Stimulated activated CD4-positive, alpha-beta T cell treated with anti-CD3 and anti-CD28 coated beads, Interleukin-4, amount 100 ng/mL, for 48 hours (primary cell): ENCODE measurements around the gene IGDCC3.

Source experiments
- DNase-seq, 2 donors: peaks; one replicate each; pipeline ENCODE4 v3.0.0-alpha.2; 2020; ENCODE audit warnings: low read depth in 2 of 2

IGDCC3 gene

DNA sequence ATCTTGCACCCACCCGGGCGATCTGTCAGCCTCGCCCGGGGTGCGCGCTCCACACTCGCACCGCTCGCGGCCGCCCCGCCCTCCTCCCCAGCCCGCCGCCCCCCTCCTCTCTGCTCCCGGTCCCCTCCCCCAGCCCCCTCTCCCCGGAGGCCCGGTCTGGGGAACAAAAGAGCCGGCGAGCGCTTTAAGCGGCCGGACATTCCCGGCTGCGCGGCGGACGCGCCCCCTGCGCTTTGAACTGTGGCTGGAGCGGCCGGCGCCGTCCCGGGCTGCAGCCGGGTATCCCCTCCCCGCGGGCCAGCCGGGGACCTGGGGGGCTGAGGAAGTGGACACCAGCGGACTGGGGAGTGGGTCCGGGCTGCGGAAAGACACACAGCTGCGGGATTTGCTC is at the start of gene IGDCC3:
TSS of gene IGDCC3 (minus strand) at position 27 of the 391 bp plus-strand sequence. CDS start 214 bp downstream, outside the sequence.
- no peak for DNase-seq

DNA sequence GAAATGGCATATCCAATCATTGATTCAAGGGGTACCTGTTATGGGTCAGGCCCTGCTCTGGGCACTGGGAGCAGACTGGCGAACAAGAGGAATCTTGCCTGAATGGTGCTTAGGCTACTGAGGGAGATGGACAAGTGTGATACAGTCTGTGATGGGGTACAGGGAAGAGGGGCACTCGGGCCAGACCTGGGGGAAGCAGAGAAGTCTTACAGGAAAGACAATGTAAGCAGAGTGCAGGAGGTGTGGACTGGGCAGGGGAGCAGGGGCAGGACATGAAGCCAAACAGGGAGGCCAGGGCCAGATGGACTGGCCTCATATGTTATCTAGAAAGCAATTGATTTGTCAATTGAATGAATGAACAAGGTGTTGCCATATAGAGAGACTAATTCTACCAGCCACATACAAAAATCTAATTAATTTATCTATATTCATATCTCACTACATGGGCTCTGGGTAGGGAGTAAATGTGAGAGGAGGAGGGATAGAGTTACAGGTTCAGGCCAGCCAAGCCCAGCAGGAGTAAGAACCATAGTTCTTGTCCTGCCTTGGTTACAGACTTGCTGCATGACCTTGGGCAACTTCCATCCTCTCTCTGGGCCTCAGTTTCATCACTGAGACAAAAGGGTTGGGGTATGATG is 48.5 kb upstream of the IGDCC3 start:
- no peak for DNase-seq

DNA sequence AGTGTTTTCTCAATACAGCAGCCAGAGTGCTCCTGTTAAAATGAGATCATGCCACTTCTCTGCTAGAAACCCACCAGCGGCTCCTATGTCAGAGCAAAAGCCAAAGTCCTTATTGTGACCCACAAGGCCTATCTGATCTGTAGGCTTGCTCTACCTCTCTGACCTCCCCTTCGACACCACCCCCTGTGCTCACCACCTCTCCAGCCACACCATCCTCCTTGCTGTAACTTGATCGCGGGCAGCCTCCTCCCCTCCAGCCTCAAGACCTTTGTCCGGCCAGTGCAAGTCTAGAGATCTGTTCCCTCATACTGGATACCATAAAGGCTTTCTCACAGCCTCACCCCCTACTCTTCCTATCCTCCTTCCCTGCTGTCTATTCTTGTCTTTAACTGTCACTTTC is 46.9 kb upstream of the IGDCC3 start:
- no peak for DNase-seq

DNA sequence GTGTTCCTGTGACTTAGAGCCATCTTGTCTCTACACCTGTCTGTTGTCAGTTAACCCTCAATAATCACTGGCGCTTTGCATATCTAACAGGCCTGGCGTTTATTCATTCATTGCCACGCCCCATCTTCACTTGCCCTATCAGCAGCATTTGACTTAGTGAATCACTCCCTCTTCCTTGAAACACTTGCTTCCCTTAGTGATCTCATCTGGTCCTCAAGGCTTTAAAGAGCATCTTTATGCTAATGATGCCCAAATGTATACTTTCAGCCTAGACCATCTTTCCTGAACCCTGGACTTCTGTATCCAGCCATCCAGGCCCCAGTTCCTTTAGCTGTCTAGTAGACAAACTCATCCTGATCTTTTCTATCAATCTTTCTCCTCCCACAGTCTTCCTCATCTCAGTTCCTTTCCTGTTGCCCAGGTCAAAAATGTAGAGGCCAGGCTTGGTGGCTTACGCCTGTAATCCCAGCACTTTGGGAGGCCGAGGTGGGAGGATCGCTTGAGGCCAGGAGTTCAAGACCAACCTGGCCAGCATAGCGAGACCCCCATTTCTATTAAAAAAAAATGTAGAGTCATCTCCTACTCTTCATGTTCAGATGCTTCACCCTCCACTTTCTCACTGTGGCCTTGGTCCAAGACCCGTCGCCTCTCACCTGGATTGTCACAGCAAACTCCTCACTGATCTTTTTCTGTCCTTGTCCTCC is 46.3 kb upstream of the IGDCC3 start:
- no peak for DNase-seq

DNA sequence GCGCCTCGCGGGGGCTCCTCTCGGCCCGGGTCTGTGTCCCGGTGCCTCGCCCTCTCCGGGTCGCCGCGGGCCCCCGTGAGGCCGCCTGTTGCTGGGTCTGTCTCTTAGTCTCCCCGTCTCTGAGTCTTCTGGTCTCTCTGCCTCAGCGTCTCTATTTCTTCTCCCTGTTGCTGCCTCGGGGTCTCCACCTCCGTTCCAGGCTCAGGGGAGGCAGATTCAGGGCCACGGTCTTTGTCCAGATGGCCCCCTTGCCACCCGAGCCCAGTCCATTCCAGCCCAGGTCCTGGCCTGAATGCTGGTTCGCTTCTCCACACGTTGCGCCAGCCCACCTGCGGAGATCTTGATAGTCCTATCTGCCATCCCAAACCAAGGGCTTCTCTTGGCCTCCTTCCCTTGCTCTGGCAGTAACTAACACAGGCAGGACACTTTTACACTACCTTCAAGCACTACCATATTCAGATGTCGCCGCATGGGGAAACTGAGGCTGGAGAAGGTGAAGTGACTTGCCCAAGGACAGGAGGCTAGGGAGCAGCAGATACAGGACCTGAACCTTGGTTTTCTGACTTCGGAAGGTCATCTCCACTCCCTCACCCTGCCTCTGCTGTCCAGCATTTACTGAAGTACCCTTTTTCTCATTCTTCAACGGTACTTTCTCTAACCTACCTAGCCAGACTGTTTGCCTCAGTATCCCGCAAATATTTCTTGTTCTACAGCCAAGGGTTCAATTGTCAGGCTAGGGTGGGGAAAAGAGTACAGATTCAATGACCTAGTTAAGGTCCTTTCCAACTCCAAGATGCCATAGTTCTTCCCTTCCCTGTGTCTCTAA is 45.6 kb upstream of the IGDCC3 start:
- no peak for DNase-seq

DNA sequence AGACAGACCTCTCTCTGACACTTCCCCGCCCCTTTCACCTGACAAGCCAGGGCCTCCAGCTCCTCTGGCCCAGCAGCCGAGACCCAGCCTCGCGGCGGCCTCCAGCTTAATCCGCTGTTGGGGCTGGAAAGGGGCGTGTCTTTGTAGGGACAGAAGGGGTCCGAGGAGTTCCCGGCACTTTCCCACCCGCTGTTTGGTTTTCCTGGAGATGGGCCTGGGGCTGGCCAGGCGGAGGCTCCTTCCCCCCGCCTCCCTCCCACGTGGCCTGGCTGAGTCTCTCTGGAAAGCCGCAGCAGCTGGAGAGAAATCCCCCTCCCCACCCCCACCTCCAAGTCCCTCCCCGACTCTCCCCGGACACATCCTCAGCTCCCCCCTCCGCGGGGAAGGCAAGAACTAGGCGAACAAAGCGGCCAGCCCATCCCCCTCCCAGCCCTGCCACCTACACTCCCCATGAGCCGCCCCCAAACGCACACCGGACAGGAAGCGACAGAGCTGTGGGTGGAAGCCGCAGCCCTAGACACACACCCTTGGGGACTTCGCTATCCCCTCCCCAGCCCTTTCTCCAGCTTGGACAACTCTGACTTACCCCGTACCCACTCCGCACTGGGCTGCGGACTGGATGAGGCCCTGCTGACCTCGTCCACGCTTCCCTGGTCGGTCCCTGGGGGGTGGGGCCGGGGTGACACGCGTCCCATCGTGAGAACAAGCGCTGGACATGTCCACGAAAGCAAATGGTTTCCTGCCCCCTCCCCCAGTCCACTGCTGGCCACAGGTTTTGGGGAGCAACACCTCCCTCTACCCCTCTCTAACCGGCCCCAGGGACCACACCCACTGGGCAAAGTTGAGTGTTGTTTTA is 43.8 kb upstream of the IGDCC3 start:
- no peak for DNase-seq

DNA sequence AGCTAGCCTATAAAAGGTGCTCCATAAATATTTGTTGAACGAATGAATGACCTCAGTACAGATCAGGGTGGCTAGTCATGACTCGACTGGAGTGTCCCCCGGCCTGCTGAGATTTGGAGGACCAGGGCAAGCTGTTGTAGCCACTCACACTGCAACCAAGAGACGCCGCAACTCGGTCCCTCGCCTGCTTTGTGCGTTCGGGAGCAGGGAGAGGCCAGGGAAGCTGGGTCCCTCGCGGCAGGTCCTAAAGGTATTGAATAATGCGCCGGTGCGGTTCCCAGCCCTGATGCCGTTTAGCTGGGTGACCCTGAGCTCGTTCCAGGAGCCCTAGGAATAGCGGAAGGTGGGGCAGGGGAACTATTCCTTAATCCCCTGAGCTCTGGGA is 43.2 kb upstream of the IGDCC3 start:
- no peak for DNase-seq

DNA sequence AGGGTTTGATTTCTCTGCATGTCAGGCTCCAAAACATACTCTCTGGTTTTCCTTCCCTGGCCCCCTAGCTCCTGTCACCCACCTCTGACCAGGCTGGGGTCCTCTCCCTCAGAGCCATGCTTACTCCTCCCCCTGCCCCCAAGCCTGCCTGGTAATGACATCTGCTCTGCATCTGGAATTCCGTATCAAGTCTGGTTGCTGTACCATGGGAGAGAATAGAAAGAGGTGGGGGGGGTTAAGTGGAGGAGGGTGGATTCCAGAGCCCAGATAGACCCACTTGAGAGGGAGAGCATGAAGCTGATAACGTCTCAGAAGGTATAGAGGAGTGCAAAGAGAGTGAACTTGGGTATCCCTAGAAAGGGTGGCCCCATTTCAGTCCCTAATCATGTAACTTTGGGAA is 40.8 kb upstream of the IGDCC3 start:
- DNase-seq = no peak

DNA sequence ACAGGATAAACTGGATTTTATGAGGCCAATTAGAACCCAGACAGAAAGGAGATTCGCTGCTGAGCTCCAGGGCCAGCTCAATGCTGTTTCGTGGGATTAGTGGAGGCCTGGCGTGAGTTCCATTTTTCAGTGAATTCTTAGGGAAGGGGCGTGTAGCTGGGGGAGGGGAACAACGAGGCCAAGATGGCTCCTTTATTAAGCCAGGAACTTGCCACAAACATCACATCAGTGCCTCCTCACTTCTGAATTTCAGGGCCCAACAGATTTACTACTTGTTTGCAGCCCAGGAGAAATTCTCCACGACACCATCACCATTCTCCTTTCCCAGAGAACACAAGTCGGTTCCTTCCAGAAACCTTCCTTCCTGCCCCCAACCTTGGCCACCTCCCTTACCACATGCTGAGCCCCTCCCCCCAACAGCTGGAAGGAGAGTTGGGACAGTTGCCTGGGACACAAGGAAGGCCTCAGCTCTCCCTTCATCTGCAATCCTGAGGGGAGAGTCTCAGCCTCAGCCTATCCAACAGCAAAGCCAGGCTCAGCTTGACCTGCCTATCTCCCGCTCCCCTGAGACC is 39.1 kb upstream of the IGDCC3 start:
- DNase-seq = no peak

DNA sequence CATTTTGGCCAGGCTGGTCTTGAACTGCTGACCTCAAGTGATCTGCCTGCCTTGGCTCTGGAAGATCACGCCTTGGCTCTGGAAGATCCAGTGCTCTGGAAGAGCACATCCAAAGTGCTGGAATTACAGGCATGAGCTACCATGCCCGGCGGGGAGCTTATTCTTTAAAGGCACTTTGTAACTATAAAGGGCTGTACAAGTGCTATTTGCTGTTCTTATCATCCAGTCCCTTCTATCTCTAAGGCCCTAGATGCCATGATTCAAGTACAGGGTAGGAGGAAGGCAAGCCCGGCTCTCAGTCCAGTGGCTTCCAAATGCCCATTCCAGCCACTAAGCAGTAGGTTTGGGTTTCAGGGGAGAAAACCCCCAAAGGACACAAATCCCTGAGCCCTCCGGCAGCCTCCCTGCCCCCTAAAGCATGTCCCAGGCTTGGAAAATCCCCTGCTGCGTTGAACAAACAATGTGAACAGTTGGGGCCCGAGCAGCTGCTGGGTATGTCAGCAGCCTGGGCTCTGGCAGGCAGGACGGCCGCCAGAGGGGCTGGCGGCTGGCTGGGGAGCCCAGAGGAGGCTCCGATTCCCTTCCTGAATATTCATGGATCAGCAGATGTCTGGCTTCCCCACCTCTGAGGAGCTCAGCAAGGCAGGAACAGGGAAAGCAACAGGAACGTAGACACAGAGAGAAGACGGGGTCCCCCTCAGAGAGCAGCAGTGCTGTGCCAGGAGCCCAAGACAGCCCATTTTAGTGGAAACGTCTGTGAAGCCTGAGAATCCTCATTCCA is 37.2 kb upstream of the IGDCC3 start:
- no peak for DNase-seq

DNA sequence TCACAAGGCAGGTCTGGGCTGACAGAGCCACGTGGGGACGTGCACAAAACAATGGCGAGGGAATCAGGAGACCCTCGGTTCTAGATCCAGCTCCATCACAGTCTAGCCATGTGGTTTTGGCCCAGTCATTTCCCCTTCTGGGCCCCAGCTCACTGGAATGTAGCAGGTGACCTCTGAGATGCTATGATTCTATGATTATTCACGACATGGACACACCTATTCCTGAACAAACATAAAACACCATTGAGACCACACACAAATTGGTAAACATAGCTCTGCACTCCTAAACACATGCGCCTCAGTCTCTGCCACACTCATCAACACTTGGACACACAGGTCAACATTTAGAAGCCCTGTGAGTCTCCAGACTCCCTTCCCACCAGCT is 36.0 kb upstream of the IGDCC3 start:
- no peak for DNase-seq

DNA sequence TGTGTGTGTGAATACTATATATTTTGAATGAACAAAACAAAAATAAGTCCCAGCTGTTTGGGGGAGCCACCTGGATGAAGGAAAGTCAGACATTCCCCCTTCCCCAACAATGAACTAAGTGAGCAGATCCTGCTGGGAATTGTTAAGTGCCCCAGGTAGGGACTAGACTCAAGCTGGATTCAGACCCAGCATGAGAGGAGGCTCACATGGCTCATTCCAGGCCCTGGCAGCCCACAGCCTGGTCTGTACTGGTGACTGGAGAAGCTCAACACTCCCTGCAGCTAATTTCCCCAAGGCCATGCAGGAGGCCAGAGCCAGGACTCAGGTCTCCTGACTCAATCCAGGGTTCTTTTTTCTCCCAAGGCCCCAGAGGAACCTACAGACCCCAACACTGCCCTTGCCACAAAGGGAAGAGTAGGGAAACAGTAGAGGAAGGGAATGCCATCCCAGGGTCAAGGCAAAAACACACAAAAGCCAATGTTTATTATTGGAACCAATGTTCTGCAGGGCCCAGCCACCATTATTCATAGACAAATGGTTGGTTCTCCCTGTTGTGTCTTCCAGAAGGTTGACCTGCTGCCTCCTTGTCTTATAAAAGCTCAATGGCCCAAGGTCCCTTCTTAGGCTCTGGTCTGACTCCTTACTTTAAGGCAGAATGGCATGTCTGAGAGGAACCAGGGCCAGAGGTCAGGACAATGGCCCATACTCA is 35.4 kb upstream of the IGDCC3 start:
- no peak for DNase-seq

DNA sequence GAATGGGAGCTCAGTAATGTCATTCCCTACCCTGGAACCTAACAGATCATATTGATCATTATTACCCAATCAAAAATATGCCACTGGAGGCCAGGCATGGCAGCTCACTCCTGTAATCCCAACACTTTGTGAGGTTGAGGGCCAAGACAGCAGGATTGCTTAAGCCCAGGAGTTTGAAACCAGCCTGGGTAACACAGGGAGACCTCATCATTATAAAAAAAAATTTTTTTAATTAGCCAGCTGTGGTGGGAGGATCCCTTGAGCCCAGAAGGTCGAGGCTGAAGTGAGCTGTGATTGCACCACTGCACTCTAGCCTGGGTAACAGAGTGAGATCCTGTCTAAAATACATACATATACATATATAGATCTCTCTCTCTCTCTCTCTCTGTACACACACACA is 34.8 kb upstream of the IGDCC3 start:
- no peak for DNase-seq

DNA sequence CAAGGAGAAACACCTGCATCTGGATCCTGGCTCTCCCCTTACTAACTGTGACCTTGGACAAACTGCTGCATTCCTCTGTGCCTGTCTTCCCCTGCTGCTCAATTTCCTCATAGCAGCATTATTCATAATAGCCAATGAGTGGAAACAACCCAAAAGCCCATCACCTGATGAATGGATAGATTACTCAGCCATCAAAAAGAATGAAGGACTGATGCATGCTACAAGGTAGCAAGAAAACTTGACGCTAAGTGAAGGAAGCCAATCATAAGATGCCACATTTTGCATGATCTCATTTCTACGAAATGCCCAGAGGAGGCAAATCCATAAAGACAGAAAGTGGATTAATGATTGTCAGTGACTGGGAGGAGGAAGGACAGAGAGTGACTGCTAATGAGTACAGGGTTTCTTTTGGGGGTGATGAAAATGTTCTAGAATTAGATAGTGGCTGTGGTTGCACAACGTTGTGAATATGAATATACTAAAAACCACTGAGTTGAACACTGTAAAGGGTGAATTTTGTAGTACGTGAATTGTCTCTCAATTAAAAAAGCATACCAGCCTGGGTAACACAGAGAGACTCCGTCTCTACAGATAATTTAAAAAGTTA is 33.8 kb upstream of the IGDCC3 start:
- DNase-seq = no peak

DNA sequence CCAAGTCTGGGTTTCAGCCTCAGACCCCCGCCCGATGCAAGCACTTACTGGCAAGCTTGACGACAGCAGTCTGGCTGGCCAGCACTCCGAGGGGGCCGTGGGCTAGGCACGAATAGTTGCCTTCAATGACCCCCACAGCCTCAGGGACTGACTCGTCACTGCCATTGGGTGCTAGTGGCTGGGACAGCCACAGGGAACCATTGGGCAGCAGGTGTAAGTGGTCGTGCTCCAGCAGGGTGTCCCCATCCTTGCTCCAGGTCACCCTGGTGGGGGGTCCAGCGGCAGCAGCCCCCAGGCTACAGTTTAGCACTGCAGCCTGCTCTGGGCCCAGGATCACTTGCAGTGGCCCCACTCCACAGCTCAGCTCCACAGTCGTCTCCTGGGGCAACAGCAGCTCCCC is 33.2 kb upstream of the IGDCC3 start:
- no peak for DNase-seq

DNA sequence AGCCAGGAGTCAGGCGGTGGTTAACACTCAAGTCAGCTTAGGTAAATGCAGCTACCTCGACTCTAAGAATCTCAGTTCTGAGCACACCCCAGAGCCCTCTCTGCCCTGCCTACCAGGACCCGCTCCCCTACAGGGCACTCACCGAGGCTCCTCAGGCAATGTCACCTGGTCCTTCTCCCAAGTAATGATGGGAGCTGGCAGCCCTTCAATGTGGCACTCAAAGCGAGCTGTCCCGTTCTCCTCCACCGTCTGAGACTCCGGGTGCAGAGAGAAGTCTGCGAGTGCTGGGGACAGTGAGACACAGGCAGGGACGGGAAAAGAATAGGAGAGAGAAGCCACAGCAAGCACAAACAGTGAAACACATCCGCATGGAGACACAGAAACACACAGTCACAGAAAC is 32.2 kb upstream of the IGDCC3 start:
- DNase-seq = no peak

DNA sequence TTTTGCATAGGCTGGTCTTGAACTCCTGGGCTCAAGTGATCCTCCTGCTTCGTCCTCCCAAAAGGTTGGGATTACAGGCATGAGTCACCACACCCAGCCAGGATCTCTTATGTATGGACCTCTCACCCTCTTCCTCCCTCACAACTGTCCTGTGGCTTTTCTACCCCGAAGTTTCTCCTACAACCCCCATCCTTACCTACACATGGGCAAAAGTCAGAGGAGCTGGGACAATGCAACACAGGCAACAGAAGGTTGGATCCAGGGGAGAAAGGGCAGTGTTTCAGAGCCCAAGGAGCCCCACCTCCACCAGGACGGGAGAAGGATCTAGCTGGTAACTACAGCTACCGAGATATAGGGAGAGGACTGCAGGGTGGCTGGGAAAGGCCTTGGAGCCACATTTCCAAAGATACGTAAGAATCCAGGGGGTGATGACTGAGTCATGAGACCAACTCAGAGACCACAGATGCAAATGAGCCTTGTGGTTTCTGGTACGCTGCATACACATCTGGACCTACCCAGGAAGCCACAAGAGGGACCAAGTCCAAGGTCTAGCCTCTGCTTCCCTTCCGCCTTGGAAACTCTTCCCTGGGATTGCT is 31.3 kb upstream of the IGDCC3 start:
- DNase-seq = no peak

DNA sequence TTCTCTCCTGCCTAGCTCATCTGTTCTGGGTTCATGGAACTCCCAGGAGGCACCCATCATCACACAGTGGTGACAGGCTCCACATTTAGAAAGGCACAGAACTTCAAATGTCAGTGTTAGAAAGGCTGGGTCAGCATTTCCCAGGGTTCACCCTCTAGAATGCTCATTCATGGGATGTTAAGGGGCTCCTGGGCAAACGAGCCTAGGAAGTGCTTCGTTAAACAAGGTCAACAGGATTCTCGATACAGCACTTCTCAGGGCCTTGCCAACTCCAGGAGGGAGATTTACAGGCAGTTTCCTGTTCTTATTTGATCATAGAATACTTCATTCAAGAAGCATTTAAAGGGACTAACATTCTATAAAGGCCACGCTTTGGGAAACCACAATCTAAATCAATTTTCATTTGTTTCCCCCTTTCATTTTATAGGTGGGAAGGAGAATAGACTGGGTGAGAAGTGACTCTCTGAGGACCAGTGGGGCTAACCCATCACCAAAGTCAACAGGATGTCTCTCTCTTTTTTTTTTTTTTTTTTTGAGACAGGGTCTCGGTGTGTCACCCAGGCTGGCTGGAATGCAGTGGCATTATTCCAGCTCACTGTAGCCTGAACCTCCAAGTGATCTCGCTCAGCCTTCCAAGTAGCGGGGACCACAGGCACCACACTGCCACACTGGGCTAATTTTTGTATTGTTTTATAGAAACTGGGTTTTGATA is 30.7 kb upstream of the IGDCC3 start:
- DNase-seq = no peak
